Activated CD8-positive, alpha-beta memory T cell treated with anti-CD3 and anti-CD28 coated beads, Interleukin-2, amount 50 U/mL, for 24 hours (primary cell): Measurements from ENCODE around the gene SPTB.

ENCODE experiments used
- DNase-seq: peaks from one replicate; pipeline ENCODE4 v3.0.0-alpha.2; 2020; ENCODE audit errors: extremely low read depth

The SPTB gene

DNA sequence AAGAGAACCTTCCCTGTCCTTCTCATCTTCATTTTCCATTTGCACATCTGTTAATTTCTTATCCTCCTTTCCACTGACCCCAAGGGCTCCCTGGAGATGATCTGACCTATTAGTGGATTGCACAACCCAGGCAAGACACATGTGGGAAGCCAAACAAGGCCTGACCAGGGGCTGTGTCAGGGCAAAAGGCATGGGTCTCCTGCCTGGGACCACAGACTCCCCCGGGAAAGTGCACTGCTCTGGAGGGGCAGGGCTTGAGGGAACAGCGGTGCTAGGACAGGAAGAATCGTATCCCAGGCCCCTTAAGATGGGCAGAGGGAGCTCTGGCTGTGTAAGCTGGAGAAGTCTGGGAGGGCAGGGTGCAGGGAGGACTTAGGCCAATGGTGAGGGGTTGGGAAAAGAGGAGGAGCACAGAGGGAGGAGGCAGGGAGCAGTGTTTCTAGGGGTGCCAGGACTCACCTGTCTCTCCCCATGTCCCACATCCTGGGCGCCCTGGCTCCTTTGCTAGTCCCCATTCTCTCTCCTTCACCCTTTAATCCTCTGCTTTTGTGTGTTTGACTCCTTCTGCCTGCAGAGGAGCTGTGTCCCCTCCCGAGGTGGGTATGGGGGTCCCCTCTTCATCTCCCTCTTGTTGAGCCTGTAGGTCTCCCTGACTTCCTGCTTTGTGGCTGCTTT lies 150.2 kb downstream of the SPTB start:
- DNase-seq, result no peak

GRCh38 chr14:64728856-64729255 lies 150.9 kb downstream of the SPTB start:
- no peak for DNase-seq

DNA sequence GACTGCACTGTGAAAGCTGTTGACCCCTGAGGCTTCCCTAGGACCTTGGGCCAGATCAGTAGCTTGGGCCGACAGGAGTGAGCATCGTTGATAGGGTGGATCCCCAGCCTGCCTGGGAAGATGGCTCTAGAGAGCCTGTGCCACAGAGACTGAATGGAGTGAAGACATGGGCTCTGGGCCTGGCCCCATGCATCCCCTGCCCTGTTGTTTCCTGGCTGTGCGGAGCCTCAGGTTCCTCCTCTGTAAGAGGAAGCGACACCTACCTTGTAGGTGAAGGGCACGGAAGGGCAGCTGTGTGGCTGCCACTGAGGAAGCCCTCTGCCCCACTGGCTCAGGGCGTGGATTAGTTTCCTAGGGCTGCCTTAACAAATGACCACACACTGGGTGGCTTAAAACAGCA lies 151.6 kb downstream of the SPTB start:
- DNase-seq, result no peak

GRCh38 chr14:64727551-64728071 lies 152.1 kb downstream of the SPTB start:
- no peak for DNase-seq

- no peak for DNase-seq
These were observed 153.2 kb downstream of the SPTB start for GRCh38 chr14:64726585-64726890.

DNA sequence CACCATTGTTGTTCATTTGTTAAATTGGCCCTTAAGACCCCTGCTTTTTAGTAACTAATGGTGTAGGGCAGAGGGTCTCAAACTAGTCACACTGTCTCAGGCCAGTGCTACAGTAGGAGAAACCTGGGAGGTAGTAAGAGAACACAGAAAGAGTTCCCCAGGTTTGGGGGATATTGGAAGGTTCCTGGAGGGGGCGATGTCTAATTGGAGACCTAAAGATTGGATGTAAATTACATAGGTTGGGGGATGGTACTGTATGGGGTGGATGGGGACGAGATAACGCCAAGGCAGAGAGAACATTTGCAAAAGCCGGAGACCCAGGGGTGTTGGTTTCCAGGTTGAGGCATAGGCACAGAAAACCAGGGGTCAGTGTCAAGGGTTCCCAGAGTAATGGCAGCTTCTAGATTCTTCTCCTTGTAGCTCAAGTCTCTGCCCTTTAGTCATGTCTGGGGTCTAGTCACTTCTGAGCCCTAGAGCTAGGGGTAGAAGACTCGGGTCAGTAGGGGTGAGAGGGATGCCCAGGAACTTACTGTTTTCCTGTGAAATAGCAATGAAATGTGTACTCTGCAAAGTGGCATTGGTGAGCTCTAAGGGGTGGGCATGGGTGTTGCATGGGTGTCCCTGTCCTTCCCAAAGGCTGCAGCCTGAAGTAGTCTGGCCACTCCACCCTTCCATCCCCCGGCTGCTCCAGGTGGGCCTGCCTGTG lies 153.7 kb downstream of the SPTB start:
- DNase-seq, result no peak

DNA sequence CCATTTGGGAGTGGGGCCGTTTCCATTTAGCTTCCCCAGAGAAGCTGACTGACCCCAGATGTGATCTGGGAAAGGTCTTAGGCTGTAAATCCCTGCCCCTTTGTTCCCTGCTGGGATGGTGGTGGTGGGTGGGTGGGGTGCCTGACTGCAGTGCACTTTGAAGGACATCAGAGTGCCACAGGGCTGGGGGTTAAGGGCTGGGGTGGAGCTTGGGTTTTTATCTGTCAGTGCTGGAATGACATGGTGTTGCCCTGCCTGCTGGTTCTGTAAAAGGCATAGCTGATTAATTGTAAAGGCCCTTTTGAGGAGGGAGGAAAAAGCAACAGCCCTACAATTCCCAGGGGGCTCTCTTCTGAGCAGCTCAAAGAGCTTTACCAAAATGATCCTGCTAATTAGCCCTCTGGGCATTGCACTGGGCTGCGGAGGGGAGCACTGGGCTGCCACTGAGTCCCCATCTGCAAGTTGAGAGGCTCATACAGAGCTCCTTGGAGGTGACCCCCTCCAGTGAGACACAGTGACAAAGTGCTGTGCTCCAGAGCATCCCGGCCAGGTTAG lies 154.4 kb downstream of the SPTB start:
- no peak for DNase-seq

DNA sequence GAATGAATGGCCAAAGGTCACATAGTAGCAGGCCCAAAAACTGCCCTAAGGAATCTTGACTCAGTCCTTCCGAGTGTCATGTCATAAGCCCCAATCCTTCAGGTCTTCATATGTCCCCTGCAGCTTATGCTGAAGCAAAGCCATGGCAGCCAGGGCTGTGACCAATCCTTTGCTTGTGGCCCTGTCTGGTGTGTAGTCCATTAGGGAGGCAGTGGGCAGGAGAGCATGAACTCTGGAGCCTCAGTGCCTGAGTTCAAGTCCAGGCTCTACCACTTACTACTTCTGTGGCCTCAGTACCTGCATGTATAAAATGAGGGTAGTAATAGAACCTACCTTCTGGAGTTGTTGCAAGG lies 155.2 kb downstream of the SPTB start:
- no peak for DNase-seq

GRCh38 chr14:64723691-64724577 lies 155.8 kb downstream of the SPTB start:
- DNase-seq, result no peak

GRCh38 chr14:64722842-64723447 lies 156.8 kb downstream of the SPTB start:
- DNase-seq, result no peak

- no peak for DNase-seq
These were observed 157.8 kb downstream of the SPTB start for GRCh38 chr14:64721899-64722298.

- DNase-seq, result no peak
These were observed 158.3 kb downstream of the SPTB start for GRCh38 chr14:64721391-64721791.

DNA sequence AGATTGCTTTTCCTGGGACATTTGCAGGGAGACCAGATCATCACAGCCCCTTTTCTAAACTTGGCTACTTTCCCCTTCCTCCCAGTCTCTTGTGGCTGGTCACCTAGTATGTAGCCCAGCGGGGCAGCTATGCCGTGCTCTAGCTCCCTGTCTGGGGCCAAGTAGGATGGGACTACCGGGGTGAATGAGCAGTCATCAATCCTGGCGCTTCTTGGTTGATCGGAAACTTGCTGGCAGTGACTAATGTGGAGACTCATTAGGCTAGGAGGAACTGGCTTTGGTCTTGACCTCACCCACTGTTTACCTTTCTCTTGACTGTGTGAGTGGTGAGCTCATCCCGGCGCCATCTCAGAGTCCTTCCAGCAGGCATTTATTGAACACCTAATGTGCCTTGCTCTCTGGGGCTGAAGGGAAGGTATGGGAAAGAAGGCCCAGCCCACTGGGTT lies 159.6 kb downstream of the SPTB start:
- DNase-seq, result no peak

DNA sequence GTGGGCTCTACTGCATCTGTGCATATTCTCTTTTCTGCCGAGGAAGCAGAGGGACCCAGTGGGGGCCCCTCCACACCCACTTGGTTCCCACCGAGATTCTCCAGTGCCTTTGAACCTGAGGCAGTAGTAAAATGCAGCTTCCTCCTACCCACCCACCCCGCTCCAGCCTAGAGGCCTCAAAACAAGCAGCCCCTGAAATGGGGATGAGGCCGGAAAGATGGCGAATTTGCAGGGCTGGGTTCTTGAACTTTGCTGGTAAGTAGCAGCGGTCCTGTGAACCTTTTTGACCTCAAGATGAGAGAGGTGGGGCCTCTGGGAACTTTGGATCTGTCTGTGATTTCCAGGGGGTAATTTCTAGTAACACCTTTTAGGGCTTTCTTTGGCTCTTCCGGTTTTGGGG lies 160.1 kb downstream of the SPTB start:
- DNase-seq, result no peak

DNA sequence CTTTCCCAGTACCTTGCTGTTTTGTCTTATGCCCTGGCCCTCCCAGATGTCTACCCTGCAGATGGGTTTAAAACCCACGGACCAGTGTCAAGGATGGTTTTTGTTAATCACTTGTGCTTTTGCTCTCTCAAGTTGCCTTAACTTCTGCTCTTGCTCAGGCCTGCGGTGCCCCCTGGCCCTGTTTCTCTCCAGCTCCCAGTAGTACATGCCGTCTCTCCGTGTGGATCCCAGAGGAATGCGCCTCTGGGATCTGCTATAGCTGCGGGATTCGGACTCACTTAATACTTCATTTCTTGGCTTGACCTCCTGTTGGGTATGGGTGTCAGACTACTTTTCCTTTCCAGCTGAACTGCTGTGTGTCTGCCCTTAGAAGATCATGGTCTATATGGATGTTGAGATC lies 160.9 kb downstream of the SPTB start:
- no peak for DNase-seq

GRCh38 chr14:64717870-64718269 lies 161.8 kb downstream of the SPTB start:
- DNase-seq, result no peak

DNA sequence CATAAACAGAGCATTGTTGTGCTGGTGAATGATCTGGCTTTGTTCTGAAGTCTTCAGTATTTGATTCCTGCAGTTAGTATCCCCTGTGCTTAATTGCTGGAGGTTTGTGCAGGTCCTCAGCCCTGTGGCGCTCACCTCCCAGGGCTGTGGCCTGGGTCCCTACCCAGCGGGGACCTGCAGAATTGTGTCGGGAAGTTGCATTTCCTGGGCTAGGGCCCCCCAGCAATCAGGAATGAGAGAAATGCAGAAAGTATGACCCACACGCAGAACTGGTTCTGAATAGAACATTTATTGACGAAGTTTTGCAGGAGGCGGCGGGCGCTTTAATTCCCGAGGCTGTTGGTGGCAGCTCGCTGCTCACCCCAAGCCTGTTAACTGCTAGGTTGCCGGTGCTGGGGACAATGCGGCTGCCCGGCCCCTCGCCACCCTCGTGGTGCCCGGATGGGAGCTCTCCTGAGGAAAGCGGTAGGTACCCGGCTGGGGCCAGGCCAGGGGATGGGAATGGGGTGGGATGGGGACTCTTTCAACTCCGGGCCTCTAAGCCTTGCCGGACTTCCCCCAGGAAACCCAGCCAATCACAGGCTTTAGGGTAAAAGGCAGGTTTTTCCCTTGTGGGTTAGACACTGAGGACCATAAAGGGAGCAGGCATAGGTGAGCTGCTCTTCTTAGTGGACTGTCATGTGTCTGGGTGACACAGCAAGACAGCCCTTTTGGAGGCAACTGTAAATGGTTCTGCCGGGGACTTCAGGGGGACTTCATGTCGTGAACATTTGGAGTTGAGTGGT lies 163.9 kb downstream of the SPTB start:
- no peak for DNase-seq

GRCh38 chr14:64715146-64715627 lies 164.5 kb downstream of the SPTB start:
- DNase-seq, result no peak

DNA sequence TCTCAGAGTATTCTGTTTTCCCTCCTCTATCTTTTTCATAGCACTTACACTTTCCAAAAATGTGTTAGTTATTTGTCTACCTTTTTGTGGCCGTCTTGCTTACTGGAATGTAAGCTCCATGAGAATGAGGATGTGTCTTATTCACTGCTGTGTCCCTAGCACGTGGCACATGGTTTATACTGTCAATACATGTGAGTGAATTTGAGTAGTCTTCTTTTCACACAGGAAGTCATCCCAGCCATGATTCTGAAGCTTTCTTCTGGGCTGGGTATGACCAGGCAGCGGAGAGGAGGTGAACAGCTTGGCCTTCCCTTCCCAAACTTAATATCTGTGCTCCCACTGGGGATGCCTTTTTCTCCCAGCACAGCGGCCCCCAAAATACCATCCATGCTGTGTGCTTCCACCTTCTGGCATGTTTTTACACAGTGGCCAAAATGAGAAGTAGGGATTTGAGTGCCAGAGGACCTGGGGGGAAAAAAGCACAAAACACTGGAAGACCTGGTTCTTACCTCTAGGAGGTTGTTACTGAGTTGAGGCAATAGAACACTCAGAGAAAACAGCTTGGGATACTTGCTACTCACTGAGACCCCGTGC lies 165.2 kb downstream of the SPTB start:
- no peak for DNase-seq

- no peak for DNase-seq
These were observed 166.0 kb downstream of the SPTB start for GRCh38 chr14:64713677-64714076.

DNA sequence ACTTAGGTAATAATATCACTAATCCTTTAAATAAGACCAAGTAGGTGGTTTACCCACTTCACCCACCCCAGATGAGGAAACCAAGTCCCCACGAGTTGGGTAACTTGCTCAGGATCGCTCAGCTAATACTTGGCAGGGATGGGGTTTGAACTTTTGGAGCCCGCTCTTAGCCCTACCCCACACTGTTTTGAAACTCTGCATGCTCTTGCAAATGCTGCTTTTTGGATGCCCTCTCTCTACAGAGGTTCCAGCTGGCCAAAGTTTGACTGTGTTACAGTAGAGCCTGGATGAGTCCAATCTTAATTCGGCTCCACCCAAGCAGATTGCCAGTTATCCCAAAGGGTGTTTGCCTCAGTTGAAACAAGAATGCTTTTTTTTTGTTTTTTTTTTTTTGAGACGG lies 168.7 kb downstream of the SPTB start:
- no peak for DNase-seq
